ENCODE measurements around the gene KLHDC8A.

Gene KLHDC8A

GRCh38 chr1:205374210-205375078 is 17.7 kb upstream of the KLHDC8A start:
- DNase-seq (ENCODE audit: extremely low read depth, insufficient read length) = no peak
- Histone ChIP-seq H3K27me3 (replicated peaks; ENCODE audit: control insufficient read depth, insufficient read depth, low read length) (peaks cover 3% of the 10 kb centered on the region), H3K36me3 (ENCODE audit: control insufficient read depth, insufficient read depth, low read length) (no peaks in the 10 kb centered on the region), H3K4me3 (replicated peaks; ENCODE audit: low read depth, low read length) (no peak overlapping the region)
- TF ChIP-seq, protein P1, sequence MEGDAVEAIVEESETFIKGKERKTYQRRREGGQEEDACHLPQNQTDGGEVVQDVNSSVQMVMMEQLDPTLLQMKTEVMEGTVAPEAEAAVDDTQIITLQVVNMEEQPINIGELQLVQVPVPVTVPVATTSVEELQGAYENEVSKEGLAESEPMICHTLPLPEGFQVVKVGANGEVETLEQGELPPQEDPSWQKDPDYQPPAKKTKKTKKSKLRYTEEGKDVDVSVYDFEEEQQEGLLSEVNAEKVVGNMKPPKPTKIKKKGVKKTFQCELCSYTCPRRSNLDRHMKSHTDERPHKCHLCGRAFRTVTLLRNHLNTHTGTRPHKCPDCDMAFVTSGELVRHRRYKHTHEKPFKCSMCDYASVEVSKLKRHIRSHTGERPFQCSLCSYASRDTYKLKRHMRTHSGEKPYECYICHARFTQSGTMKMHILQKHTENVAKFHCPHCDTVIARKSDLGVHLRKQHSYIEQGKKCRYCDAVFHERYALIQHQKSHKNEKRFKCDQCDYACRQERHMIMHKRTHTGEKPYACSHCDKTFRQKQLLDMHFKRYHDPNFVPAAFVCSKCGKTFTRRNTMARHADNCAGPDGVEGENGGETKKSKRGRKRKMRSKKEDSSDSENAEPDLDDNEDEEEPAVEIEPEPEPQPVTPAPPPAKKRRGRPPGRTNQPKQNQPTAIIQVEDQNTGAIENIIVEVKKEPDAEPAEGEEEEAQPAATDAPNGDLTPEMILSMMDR (IDR thresholded peaks at IDR 0.05; ENCODE audit: insufficient read depth, low read length, poor library complexity, severe bottlenecking) = no peak

GRCh38 chr1:205373798-205374175 is 17.1 kb upstream of the KLHDC8A start:
- peaks cover 3% of the 10 kb centered on the region for H3K27me3 ChIP-seq (replicated peaks; ENCODE audit: control insufficient read depth, insufficient read depth, low read length)

DNA sequence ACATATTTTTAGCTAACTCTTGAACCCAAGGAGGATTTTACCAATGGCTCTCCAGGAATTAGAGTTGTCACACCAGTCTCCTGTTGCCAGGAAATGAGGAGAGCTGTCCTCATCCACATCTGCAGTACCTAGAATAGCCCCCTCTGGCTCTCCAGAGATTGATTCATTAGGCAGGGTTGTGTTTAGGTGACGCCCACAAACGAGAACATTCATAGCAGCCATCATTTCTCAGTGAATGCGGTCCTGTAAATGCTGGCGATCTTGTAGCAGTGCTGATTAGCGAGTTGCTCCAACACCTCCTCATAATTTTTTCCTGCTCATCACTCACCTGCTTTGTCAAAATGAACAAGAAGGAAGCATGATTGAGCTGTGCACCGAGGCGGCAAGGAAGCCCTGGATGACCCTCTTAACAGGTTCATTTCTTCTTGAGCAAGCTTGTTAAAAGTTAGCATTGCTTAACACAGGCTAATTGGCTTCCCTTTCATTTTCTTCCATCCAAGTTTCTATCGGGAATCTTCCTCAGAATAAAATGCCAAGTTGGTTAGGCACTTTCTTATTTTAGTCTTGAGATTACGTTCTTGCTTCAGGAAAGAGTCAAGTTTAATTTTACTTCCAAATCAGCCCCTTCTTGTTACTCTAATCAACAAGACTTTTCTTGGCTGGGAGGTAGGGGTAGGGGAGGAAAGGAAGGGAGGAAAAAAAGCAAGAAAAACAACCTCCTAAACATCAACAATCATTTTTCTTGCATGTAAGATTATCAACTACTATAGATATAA is 16.5 kb upstream of the KLHDC8A start:
- DNase-seq (ENCODE audit: extremely low read depth, insufficient read length) = no peak
- TF ChIP-seq, protein P1 (IDR thresholded peaks at IDR 0.05; ENCODE audit: insufficient read depth, low read length, poor library complexity, severe bottlenecking) = no peak
- Histone ChIP-seq H3K27me3 (replicated peaks; ENCODE audit: control insufficient read depth, insufficient read depth, low read length) (peaks cover 3% of the 10 kb centered on the region), H3K4me3 (replicated peaks; ENCODE audit: low read depth, low read length) (no peak overlapping the region), H3K36me3 (ENCODE audit: control insufficient read depth, insufficient read depth, low read length) (no peaks in the 10 kb centered on the region)

More at GRCh38 chr1:205373798-205374175, 17.1 kb upstream of the KLHDC8A start:
- DNase-seq (ENCODE audit: extremely low read depth, insufficient read length) = no peak
- Histone ChIP-seq H3K4me3 (replicated peaks; ENCODE audit: low read depth, low read length) (no peak overlapping the region), H3K36me3 (ENCODE audit: control insufficient read depth, insufficient read depth, low read length) (no peaks in the 10 kb centered on the region)
- TF ChIP-seq, protein P1 (IDR thresholded peaks at IDR 0.05; ENCODE audit: insufficient read depth, low read length, poor library complexity, severe bottlenecking) = no peak

DNA sequence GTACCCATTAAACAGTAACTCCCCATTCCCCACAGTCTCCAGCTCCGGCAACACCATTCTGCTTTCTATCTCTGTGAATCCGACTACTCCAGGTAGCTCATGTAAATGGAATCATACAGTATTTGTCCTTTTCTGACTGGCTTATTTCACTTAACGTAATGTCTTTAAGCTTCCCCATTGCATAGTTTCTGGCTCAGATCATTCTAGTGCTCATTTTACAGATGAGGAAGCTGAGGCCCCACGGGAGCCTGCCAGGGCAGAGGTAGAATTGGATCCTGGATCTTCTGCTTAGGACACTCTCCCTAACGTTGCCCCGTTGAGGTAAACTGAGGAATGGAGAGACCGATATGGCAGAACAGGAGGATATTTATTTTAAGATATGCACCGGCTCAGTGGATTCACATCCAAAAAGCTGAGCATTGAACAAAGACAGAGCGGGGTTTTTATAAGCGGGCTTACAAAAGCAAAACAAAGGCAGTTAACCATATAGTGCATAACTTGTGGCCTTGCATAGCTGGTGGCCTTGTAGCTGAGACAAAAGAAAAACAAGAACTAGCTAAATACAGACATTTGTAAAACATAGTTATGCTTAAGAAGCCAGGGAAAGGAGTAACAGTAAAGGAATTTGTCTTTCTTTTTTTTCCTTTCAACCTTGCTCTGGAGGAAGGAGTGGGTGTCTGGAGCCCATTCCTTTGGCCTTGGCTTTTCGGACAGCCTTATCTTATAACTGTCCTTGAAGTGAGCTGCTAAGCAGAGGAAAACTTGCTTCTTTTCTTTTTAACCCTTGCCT is 15.3 kb upstream of the KLHDC8A start:
- DNase-seq (ENCODE audit: extremely low read depth, insufficient read length) = no peak
- no peak overlapping the region for H3K4me3 ChIP-seq (replicated peaks; ENCODE audit: low read depth, low read length)
- peaks cover 3% of the 10 kb centered on the region for H3K27me3 ChIP-seq (replicated peaks; ENCODE audit: control insufficient read depth, insufficient read depth, low read length)
- TF ChIP-seq, protein P1 (IDR thresholded peaks at IDR 0.05; ENCODE audit: insufficient read depth, low read length, poor library complexity, severe bottlenecking) = no peak
- H3K36me3 ChIP-seq (ENCODE audit: control insufficient read depth, insufficient read depth, low read length) = no peaks in the 10 kb centered on the region

- Histone ChIP-seq H3K4me3 (replicated peaks; ENCODE audit: low read depth, low read length) (no peak overlapping the region), H3K36me3 (ENCODE audit: control insufficient read depth, insufficient read depth, low read length) (no peaks in the 10 kb centered on the region), H3K27me3 (replicated peaks; ENCODE audit: control insufficient read depth, insufficient read depth, low read length) (peaks cover 4% of the 10 kb centered on the region)
- TF ChIP-seq, protein P1 (IDR thresholded peaks at IDR 0.05; ENCODE audit: insufficient read depth, low read length, poor library complexity, severe bottlenecking) = no peak
- no peak for DNase-seq (ENCODE audit: extremely low read depth, insufficient read length)
Observed at GRCh38 chr1:205370780-205371179, 14.1 kb upstream of the KLHDC8A start.
